ENCODE measurements around the gene UGT1A4. TPM values are rescaled to one million over a fixed set of nuclear protein-coding genes. Genes with fewer than 3 reads are reported as not detected.

The UGT1A4 gene
- total RNA-seq, 4 donors from 2014 or later, result 2.0 to 9.0 (median 4.9) TPM

DNA sequence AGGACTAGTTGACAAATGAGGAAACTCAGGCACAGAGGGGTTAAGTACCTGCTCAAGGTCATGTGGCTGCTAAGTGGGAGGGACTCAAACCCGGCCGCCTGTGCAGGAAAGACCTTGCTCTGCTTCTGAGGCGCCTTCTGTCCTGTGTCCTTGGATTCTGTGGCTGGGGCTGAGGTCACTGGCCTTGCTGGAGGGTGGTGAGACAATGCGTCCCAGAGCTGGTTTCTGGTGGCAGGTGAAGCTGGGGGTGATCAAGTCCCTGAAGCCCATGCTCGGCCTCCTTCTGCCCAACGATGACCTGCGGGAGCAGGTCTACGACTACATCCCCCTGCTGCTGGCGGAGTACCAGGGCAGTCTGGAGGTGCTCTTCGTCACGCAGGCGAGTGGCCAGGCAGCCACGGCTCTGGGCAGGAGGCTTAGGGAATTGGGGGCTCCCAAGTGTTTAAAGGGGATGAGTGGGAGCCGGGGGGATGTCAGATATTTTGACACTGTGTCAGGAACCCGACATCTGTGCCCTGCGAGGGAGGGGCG is 75.7 kb downstream of the UGT1A4 start:
- H3K27ac ChIP-seq, result no peak overlapping the region

DNA sequence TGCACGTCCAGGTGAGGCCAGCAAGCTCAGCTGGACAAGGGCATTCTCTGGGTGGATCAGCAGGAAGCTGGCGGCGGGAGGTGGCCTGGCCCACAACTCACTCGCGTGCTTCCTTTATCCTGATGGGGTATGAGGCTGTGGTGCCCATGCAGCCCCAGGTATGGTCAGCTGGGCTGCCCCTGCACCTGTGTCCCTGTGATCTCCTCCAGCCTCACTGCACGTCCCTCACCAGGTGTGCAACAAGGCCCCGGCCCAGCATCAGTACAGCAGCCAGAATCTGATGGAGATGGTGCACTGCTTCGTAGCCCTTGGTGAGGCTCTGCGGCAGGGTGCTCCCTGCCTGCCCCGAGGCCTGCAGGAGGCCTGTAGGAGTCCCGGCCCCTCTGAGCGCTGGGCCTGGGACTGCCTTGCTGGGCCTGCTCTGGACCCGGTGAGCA is 77.2 kb downstream of the UGT1A4 start:
- Histone ChIP-seq H3K27ac (no peak overlapping the region), H3K4me1 (no peaks in the 10 kb centered on the region), H3K27me3 (no peaks in the 10 kb centered on the region), H3K4me3 (no peak overlapping the region), H3K36me3 (no peaks in the 10 kb centered on the region), H3K9me3 (no peaks in the 10 kb centered on the region)
- in situ Hi-C loops (cut with MboI; ENCODE audit: low pct_ligation_motif_present in 1 of 4, low pct_unique_long_range_greater_than_20kb in 1 of 4, low sequenced_read_pairs in 3 of 4), result no loop called here
- intact Hi-C loops (cut with DNase I; ENCODE audit: low total_unique reads), result no loop called here
- DNase-seq, result no peak
- 90% methylated on average over 8 of the region's 13 CpGs; no CpG with 5 or more reads in 1 of the 2 donors for WGBS, 2 donors (ENCODE audit: low coverage in 1 of 2)
- no peak for TF ChIP-seq POLR2A (IDR thresholded peaks at IDR 0.05)
- no peak for TF ChIP-seq POLR2AphosphoS5 (IDR thresholded peaks at IDR 0.05)
- no peak for TF ChIP-seq EP300 (IDR thresholded peaks at IDR 0.05; ENCODE audit: low read depth)
- TF ChIP-seq, protein P1, sequence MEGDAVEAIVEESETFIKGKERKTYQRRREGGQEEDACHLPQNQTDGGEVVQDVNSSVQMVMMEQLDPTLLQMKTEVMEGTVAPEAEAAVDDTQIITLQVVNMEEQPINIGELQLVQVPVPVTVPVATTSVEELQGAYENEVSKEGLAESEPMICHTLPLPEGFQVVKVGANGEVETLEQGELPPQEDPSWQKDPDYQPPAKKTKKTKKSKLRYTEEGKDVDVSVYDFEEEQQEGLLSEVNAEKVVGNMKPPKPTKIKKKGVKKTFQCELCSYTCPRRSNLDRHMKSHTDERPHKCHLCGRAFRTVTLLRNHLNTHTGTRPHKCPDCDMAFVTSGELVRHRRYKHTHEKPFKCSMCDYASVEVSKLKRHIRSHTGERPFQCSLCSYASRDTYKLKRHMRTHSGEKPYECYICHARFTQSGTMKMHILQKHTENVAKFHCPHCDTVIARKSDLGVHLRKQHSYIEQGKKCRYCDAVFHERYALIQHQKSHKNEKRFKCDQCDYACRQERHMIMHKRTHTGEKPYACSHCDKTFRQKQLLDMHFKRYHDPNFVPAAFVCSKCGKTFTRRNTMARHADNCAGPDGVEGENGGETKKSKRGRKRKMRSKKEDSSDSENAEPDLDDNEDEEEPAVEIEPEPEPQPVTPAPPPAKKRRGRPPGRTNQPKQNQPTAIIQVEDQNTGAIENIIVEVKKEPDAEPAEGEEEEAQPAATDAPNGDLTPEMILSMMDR (IDR thresholded peaks at IDR 0.05), result no peak

More for the DNA sequence above, 75.7 kb downstream of the UGT1A4 start:
- no peak for DNase-seq
- H3K9me3 ChIP-seq, result no peaks in the 10 kb centered on the region
- no peaks in the 10 kb centered on the region for H3K4me1 ChIP-seq
- no peaks in the 10 kb centered on the region for H3K36me3 ChIP-seq
- H3K4me3 ChIP-seq, result no peak overlapping the region
- TF ChIP-seq POLR2A (IDR thresholded peaks at IDR 0.05) (no peak), EP300 (IDR thresholded peaks at IDR 0.05; ENCODE audit: low read depth) (no peak), POLR2AphosphoS5 (IDR thresholded peaks at IDR 0.05) (no peak)
- TF ChIP-seq, protein P1 (IDR thresholded peaks at IDR 0.05), result no peak
- in situ Hi-C loops (cut with MboI; ENCODE audit: low pct_ligation_motif_present in 1 of 4, low pct_unique_long_range_greater_than_20kb in 1 of 4, low sequenced_read_pairs in 3 of 4), result no loop called here
- H3K27me3 ChIP-seq, result no peaks in the 10 kb centered on the region
- intact Hi-C loops (cut with DNase I; ENCODE audit: low total_unique reads), result no loop called here
- 79% methylated on average over 17 of the region's 17 CpGs; no CpG with 5 or more reads in 1 of the 2 donors for WGBS, 2 donors (ENCODE audit: low coverage in 1 of 2)

DNA sequence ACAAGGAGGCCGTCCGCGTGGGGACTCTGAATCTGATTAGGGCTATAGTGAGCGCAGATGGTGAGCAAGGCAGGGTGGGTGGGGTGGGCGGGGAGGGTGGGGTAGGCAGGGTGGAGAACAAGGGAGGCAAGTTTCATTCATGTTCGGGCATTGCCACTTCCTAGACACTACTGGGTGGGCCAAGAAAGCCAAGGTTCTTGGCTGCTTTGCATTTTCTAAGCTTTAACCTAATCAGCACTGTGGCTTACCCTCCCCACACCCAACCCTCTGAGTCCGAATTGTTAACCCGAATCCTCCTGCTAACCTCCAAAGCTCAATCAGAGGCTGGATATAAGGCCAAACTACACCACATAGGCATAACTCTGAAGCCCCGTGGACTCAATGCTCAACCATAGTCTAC is 77.7 kb downstream of the UGT1A4 start:
- no peak for DNase-seq
- WGBS, 2 donors (ENCODE audit: low coverage in 1 of 2), result 90 to 93% methylated on average over 2 to 9 of the region's 9 CpGs
- Histone ChIP-seq H3K27me3 (no peaks in the 10 kb centered on the region), H3K27ac (no peak overlapping the region), H3K4me3 (no peak overlapping the region), H3K4me1 (no peaks in the 10 kb centered on the region), H3K36me3 (no peaks in the 10 kb centered on the region), H3K9me3 (no peaks in the 10 kb centered on the region)
- no peak for TF ChIP-seq POLR2AphosphoS5 (IDR thresholded peaks at IDR 0.05)
- TF ChIP-seq, protein P1 (IDR thresholded peaks at IDR 0.05), result no peak
- TF ChIP-seq EP300 (IDR thresholded peaks at IDR 0.05; ENCODE audit: low read depth), result no peak
- no peak for TF ChIP-seq POLR2A (IDR thresholded peaks at IDR 0.05)
- in situ Hi-C loops (cut with MboI; ENCODE audit: low pct_ligation_motif_present in 1 of 4, low pct_unique_long_range_greater_than_20kb in 1 of 4, low sequenced_read_pairs in 3 of 4) (no loop called here), intact Hi-C loops (cut with DNase I; ENCODE audit: low total_unique reads) (no loop called here)

DNA sequence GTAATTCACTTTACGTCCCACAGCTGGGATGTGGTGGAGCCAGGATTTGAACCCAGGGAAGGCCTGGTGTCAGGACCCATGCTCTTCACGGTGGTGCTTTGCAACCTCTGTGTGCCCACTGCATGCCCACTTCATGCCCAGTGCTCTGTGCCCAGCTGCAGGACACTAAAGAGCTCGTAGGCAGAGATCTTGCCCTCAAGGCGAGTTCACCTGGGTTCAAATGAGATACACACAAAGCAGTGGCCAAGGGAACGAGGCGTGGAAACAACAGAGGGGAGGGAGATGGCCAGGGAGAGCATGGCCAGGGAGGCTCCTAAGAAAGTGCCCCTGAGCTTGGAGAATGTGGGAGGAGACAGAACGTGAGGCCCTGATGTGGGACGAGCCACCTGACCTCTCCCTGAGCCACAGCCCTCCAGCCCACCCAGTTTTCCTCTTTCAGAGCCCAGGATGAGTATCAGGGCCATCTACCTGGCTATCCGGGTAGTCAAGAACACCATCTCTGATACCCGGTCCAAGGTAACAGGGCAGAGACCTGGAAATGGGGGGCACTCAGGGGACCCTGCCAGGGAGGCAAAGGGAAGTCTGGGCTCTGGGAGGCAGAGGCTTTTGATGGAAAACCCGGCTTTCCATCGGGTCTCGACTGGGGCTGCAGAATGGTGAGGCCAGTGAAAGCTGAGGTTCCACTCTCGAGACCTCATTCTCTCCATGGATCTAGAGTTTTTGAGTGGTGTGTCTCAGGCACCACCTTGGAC is 80.0 kb downstream of the UGT1A4 start:
- TF ChIP-seq, protein P1 (IDR thresholded peaks at IDR 0.05), result no peak
- no peak for TF ChIP-seq POLR2A (IDR thresholded peaks at IDR 0.05)
- no peak for TF ChIP-seq EP300 (IDR thresholded peaks at IDR 0.05; ENCODE audit: low read depth)
- no peak for TF ChIP-seq POLR2AphosphoS5 (IDR thresholded peaks at IDR 0.05)
- in situ Hi-C loops (cut with MboI; ENCODE audit: low pct_ligation_motif_present in 1 of 4, low pct_unique_long_range_greater_than_20kb in 1 of 4, low sequenced_read_pairs in 3 of 4), result no loop called here
- WGBS, 2 donors (ENCODE audit: low coverage in 1 of 2), result 85% methylated on average over 14 of the region's 14 CpGs; no CpG with 5 or more reads in 1 of the 2 donors
- no peaks in the 10 kb centered on the region for H3K4me1 ChIP-seq
- H3K9me3 ChIP-seq, result no peaks in the 10 kb centered on the region
- no peaks in the 10 kb centered on the region for H3K27me3 ChIP-seq
- intact Hi-C loops (cut with DNase I; ENCODE audit: low total_unique reads), result no loop called here
- H3K36me3 ChIP-seq, result no peaks in the 10 kb centered on the region
- no peak overlapping the region for H3K27ac ChIP-seq
- DNase-seq, result no peak
- H3K4me3 ChIP-seq, result no peak overlapping the region
